Fibroblast of skin of back (primary cell): ENCODE data around the gene WSCD1.

Experiments
- DNase-seq: peaks from one replicate; pipeline ENCODE4 v3.0.0-alpha.2; 2013

The WSCD1 gene

GRCh38 chr17:6160911-6161855, 91.0 kb downstream of the WSCD1 start:
- DNase-seq, result no peak

GRCh38 chr17:6162216-6162615, 92.0 kb downstream of the WSCD1 start:
- no peak for DNase-seq

- DNase-seq, result no peak
Measured at GRCh38 chr17:6162892-6163291, 92.7 kb downstream of the WSCD1 start.

- DNase-seq, result peak; percentile 8
Measured at GRCh38 chr17:6163612-6164333, 93.6 kb downstream of the WSCD1 start.

GRCh38 chr17:6164996-6165395, 94.8 kb downstream of the WSCD1 start:
- DNase-seq, result no peak

GRCh38 chr17:6165806-6166205, 95.6 kb downstream of the WSCD1 start:
- DNase-seq, result no peak

GRCh38 chr17:6166492-6167179, 96.5 kb downstream of the WSCD1 start:
- DNase-seq, result no peak

- DNase-seq, result no peak
Measured at GRCh38 chr17:6168296-6168695, 98.1 kb downstream of the WSCD1 start.

GRCh38 chr17:6170349-6170748, 100.2 kb downstream of the WSCD1 start:
- DNase-seq, result no peak

GRCh38 chr17:6172642-6173330, 102.6 kb downstream of the WSCD1 start:
- no peak for DNase-seq

- no peak for DNase-seq
Measured at GRCh38 chr17:6173653-6174052, 103.5 kb downstream of the WSCD1 start.
